ENCODE results near the gene NKAIN2.

NKAIN2 gene

DNA sequence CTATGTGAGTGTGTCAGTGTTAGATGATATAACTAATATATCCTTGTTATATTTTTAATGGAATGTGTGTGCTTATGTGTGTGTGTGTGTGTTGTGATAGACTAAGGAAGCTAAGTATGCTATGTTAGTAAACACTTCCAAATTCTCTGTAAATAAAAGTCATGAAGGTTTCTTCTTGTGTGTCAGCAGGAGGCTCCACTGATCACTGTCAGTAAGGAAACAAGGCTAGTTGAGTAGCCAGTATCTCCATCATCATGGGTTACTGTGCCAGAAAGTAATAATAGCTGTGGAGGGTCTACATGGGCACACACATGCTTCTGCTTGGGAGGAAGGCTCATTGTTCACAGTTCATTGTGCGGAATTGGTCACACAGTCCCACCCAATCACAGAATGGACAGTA lies 855.8 kb downstream of the NKAIN2 start:
- no peak for DNase-seq (ENCODE audit: low read depth)
- no peak overlapping the region for H3K4me3 ChIP-seq (ENCODE audit: low read length)
- TF ChIP-seq, protein P1, sequence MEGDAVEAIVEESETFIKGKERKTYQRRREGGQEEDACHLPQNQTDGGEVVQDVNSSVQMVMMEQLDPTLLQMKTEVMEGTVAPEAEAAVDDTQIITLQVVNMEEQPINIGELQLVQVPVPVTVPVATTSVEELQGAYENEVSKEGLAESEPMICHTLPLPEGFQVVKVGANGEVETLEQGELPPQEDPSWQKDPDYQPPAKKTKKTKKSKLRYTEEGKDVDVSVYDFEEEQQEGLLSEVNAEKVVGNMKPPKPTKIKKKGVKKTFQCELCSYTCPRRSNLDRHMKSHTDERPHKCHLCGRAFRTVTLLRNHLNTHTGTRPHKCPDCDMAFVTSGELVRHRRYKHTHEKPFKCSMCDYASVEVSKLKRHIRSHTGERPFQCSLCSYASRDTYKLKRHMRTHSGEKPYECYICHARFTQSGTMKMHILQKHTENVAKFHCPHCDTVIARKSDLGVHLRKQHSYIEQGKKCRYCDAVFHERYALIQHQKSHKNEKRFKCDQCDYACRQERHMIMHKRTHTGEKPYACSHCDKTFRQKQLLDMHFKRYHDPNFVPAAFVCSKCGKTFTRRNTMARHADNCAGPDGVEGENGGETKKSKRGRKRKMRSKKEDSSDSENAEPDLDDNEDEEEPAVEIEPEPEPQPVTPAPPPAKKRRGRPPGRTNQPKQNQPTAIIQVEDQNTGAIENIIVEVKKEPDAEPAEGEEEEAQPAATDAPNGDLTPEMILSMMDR (conservative IDR thresholded peaks at IDR 0.05; ENCODE audit: low read length), result no peak

DNA sequence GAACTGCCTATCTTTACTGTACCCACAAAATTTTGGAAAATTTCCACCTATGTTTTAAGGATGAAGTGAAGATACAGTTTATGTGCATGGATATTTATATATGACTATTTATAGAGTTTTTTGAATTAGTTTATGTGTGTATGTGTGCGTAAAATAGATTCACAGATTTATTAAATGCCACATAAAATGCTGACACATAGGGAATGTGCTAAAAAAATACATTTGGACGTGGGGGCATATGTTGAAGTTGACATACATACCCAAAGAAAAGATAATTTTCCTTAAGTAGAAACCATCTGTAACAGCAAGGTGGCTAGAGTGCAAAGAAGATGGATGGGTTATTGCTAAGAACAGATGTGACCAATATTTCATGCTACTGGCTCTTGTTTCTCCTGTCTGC lies 856.5 kb downstream of the NKAIN2 start:
- no peak for DNase-seq (ENCODE audit: low read depth)
- H3K4me3 ChIP-seq (ENCODE audit: low read length), result no peak overlapping the region
- TF ChIP-seq, protein P1 (conservative IDR thresholded peaks at IDR 0.05; ENCODE audit: low read length), result no peak

DNA sequence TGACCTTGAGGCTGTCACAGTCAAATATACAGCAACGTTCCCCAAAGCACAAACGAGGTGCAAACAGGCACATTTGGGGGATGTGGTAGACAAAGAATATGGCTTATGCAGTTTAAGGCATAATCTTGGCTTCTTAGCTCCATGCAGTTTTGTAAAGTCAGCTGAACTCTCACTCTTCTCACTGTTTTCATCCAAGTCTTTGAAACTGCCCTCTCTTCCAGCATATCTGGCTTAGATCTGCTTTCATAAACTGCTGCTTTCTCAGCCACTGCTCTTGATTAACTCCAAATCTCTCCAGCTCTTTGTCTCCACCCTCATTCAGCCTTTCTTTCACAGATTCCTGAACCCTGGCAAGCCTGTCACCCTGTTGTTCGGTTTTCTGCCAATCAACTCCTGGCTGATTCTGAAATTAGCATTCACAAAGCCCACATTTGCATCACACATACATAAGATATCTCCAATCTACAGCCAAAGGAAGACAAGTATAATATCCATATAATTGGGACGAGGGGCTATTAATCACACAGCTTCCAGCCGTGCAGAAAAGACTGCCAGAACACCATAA lies 857.5 kb downstream of the NKAIN2 start:
- H3K4me3 ChIP-seq (ENCODE audit: low read length), result no peak overlapping the region
- TF ChIP-seq, protein P1 (conservative IDR thresholded peaks at IDR 0.05; ENCODE audit: low read length), result no peak
- DNase-seq (ENCODE audit: low read depth), result no peak

DNA sequence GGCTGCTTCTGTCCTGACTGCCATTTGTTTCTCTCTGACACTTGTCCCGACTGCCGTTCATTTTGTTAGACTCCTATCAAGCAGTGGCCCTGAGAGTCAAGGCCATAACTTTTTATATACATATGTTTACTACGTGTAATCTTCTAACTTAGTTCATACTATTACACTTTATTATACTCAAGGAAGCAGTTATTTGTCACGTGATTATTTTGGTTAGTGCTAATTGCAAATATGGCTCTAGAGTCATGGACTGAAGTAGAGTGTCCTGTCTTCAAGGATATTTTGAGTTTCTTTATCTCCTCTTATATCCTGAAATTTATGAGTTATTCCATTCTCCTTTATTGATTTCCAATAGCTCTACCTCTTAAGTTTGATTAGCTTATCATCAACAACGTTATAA lies 864.4 kb downstream of the NKAIN2 start:
- DNase-seq (ENCODE audit: low read depth), result no peak
- H3K4me3 ChIP-seq (ENCODE audit: low read length), result no peak overlapping the region
- TF ChIP-seq, protein P1 (conservative IDR thresholded peaks at IDR 0.05; ENCODE audit: low read length), result no peak

DNA sequence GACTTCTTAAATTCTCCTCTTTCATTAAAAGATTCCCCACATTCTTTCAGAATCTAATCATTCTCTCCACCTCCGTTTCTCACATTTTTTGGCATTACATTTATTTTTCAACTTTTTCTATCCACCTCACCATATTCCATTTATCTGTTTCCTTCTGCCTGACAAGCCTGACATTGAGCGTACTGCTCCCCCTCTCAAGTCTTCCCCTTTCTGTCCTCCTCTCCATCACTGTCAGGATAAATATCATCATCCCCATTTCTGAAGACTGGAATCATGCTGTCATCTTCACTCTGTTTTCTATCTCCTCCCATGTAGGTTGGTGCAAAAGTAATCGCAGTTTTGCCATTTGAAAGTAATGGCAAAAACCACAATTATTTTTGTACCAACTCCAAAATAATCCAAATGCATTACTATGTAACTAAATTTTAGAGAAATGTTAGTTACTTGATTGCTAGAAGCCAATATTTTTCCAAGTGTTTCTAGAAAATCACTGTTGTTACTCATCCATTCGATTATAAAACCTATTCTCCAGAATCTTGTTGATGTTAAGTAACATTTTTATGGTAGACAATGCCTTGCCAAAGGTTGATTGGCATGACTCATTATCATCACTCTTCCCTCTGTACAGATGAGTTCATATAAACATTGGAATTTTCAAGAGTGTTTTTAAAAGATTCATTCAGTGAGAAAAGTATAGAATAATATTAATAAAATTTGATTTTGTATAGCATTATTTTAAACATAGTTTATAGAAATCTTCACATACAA lies 866.2 kb downstream of the NKAIN2 start:
- DNase-seq (ENCODE audit: low read depth), result no peak
- H3K4me3 ChIP-seq (ENCODE audit: low read length), result no peak overlapping the region
- TF ChIP-seq, protein P1 (conservative IDR thresholded peaks at IDR 0.05; ENCODE audit: low read length), result no peak

DNA sequence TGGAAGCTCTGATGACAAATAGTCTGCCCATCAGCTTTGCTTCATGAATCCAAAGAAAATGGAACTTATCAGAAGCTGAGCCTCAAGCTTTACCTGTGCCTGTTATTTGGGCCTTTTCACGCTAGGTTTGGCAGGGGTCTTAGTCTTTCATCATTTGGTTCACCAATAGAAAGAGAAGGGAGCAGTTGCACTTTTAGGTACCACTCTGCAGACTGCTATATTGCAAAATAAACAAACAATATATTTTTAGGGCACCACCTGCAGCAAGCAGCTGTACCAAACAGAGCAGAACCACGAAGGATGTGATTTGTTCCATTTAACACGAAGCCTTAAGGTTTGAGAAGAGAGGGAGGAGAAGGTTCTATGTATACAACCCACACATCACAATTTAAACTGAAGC lies 867.1 kb downstream of the NKAIN2 start:
- TF ChIP-seq, protein P1 (conservative IDR thresholded peaks at IDR 0.05; ENCODE audit: low read length), result no peak
- H3K4me3 ChIP-seq (ENCODE audit: low read length), result no peak overlapping the region
- no peak for DNase-seq (ENCODE audit: low read depth)

DNA sequence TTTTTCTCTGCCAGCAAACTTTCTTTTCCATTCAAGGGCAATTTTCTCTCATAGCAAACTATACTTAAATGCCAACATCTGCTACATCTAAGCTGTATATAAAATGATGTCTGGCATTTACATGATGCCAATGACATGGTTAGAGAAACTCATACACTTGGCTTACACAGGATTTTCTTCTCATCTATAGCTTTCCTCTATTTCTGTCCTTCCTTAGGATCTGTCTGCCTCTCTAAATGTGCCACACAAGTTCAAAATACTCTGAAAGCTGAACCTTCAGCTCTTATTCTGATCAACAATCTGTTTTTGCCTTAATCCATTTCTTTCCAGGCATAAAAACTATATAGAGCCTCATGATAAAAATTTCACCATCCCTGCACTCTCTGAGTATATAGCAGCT lies 867.7 kb downstream of the NKAIN2 start:
- H3K4me3 ChIP-seq (ENCODE audit: low read length), result no peak overlapping the region
- TF ChIP-seq, protein P1 (conservative IDR thresholded peaks at IDR 0.05; ENCODE audit: low read length), result no peak
- no peak for DNase-seq (ENCODE audit: low read depth)

All from AG10803 (cell line).